Stimulated activated CD8-positive, alpha-beta memory T cell treated with anti-CD3 and anti-CD28 coated beads, Interleukin-4, amount 100 ng/mL, for 1 hour (primary cell): Measurements from ENCODE around the gene DMRTB1.

Experiments used
- DNase-seq, 2 donors: peaks; one replicate each; pipeline ENCODE4 v3.0.0-alpha.2; 2020; ENCODE audit warnings: low read depth in 2 of 2, low spot score in 1 of 2

The DMRTB1 gene

GRCh38 chr1:53507116-53507820, 48.1 kb downstream of the DMRTB1 start:
- no peak for DNase-seq

DNA sequence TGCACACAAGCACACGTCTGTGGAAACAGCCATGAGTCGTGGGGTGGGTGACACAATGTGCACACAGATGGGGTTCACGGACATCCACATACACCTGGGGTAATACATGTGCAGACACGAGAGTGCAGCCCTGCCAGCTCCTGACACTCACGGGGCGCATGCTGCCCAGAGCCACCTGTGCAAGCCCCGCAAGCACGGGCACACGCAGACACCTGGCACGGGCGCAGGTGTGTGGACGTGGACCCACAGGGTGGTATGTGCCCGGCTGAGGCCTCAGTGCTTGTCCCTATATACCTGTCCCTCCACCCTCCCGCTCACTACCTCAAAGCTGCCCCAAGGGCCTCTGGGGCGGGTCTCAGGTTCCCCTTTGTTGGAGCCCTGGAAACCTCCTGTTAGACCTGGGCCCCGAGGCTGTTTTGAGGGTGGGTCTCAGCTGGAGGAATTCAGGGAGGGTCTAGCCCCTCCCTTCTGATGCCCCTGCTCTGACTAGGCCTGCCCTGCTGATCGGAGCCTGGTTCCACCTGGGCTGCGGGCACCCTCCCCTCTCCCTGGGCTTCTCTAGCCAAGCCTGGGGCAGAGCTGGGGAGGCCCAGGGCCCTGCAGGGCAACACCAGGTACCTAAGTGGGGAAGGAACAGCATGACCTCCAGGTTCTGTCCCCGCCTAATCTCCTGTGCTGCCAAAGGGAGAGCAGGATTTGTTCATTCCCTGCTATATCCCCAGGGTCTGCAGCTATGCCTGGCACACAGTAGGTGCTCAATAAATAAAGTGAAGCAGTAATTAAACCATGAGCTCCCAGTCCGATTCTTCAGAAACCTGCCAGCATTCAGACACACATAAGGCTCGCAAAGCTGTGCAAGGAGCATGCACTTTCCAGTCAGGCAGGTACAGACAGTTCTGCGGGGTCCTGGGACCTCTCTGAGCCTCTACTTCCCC, 49.1 kb downstream of the DMRTB1 start:
- no peak for DNase-seq

DNA sequence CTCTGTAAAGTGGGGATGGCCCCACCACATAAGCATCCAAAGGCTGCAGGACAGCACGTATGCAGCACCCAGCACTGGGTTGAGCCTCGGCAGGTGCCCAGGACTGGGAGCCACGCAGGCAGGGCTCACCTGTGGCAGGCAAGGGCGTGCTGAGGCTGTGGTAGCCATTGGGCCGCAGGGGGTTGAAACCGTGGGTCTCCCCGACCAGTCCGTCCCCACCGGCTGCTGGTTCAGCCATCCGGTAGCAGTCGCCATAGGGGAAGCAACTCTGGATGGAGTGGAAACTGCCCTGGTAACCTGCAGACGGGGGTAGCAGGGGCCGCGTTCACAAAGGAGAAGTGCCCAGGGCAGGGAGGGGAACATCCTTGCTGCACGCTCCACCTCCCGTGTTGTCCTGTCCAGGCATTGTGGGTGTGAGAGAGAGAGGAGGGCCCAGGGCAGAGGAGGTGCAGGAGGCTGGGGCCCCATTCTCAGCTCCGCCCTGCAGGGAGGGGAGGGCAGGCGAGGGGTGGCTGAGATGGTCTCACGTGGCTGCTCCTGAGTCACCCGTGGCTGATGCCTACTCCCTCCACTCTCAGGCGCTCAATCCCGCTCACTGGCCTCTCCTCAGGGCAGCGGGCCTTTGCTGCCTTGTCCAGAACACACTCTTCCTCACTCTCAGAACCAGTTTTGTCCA, 49.9 kb downstream of the DMRTB1 start:
- DNase-seq = no peak

DNA sequence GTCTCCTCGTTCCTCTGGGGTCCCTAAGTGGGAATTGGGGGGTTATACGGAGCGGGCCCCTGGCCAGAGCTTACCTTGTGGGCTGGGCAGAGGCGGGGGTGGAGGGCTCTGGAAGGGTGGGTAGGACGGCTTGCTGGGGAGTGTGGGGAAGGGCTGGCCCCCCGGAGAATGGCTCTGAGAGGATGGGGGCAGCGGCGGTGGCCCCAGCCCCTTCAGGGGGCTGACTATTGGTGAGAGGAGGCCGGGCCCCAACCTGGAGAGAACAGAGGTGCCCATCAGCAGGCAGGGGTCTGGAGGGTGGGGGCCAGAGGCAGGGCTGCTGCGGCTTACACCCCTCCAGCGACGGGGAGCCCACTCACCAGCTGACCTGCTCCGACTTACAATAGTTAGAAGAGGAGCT, 50.6 kb downstream of the DMRTB1 start:
- no peak for DNase-seq

DNA sequence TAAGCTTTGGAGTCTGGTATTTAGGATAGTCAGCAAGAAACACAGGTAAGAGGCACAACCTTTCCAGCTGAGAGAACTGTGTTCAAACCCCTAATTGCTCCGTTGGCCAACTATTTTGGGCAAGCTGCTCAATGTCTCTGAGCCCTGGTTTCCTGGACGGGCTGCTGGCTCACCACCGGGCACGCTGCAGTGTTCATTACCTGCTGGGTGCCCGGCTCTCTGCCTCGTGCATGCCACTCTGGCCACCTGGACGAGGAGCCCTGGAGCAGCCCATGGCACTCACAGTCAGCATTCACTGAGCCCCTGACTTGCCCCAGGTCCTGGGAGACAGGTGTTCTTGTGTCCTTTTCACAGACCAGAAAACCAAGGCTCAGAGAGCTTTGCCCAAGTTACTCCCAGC, 51.0 kb downstream of the DMRTB1 start:
- no peak for DNase-seq

DNA sequence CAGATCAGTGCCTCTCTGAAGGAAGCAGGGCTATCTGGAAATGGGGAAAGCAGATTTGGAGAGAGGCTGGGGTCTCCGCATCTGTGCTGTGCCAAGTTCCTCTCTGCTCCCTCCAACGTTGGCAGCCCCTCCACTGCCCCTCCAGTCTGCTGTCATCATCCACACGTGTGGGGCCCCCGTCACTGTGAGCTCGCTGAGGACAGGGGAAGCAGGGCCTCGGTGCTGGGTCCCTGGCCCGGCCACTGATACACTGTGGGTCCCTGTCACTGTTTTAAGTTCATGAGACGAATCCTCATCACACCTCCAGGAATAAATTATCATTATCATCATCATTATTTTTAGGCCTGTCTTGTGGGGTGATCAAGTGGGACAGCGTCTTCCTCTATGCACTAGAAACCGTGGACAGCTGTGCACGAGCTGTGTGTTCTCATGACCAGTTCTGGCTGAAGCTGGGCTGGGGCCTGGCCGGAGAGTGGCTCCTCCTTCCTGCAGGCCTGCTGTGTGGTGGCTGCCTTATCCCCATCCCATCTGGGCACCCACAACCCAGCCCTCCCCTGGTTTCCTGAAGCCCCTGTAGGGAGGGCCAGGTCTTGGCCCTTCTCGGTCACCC, 52.2 kb downstream of the DMRTB1 start:
- no peak for DNase-seq

GRCh38 chr1:53511933-53512806, 53.0 kb downstream of the DMRTB1 start:
- DNase-seq = no peak

- DNase-seq = no peak
These were observed 53.9 kb downstream of the DMRTB1 start for GRCh38 chr1:53512807-53513755.

DNA sequence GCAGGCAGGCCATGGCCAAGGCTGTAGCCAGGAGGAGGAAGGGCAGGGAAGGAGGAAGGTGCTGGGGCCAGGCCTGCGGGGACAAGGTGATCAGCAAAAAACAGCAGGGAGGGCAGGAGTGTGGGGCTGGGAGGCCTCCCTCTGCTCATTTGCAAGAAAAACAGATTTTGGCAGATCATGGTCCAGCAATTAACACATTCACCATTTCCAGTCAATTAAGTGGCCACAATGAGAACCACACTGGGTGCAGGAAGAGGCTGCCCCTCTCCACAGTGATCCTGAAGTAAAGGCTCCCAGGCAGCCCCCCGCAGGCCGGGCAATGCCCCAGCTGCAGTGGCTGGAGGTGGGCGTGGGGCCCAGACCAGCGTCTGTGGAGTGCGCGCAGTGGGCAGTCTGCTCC, 54.6 kb downstream of the DMRTB1 start:
- no peak for DNase-seq

DNA sequence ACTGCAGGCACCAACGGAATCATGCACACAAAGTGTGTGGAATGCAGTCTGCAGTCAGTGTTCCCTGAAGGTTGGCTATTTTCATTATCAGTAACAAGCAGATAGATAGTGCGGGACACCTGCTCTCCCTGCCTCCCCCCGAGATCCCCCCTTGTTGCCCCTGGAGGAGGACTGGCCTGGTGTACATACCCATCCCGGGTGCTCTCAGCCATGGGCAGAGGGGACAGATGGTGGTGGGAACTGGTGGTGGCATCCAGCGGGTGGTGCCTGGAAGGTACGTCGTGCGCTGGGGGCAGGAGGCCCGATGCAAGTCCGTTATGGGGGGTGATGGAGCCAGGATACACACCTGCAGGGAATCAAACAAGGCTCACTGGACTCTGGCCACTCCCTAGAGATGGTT, 55.2 kb downstream of the DMRTB1 start:
- no peak for DNase-seq

DNA sequence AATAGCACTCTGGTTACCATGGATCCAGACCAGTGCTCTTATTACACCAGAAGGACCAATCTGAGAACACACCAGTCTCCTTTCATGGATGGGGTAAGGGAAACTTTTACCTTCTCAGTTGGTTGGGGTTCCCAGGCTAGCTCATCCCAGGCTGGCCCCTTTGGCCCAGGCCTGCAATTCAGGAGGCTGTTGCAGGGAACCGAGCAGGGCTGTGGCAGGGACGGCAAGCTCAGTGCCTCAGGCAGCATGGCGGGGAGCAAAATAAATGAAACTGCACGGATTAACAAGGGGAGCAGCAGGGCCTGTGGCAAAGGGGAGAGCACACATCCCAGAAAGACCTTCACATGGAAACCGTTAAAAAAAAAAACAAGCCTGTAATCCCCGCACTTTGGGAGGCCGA, 57.0 kb downstream of the DMRTB1 start:
- DNase-seq = no peak
